GM23248 (cell line): Measurements from ENCODE around the gene PSMD13. TPM values are rescaled to one million over a fixed set of nuclear protein-coding genes. Genes with fewer than 3 reads are reported as not detected.
A peak's percentile ranks its signal among the peaks of the same experiment; 100 is the strongest.
"Not testable (repeated sequence)": the region's sequence is repeated elsewhere in the genome, so short reads cannot be mapped to it uniquely, and the experiment has no call there.

Experiments used
- DNase-seq: peaks from one replicate; pipeline ENCODE4 v3.0.0-alpha.2; 2015
- H2AFZ ChIP-seq: fragments of 200-600 bp; sonication (generic); 2 replicates; pipeline ENCODE4 v1.6.1; 2016; ENCODE audit warnings: antibody characterized with exemption
- H3F3A ChIP-seq: fragments of 200-600 bp; sonication (generic); 2 replicates; pipeline ENCODE4 v1.6.1; 2016; ENCODE audit warnings: mild to moderate bottlenecking, antibody characterized with exemption, mixed run types; ENCODE audit not compliant: insufficient read depth
- H3K27ac ChIP-seq: fragments of 200-600 bp; sonication (generic); 2 replicates; pipeline ENCODE4 v1.5.1; 2016; ENCODE audit warnings: mild to moderate bottlenecking
- H3K27me3 ChIP-seq: fragments of 200-600 bp; sonication (generic); replicated peaks from 2 replicates; pipeline ENCODE4 v1.6.1; 2016; ENCODE audit warnings: mild to moderate bottlenecking; ENCODE audit not compliant: insufficient read depth
- H3K36me3 ChIP-seq: fragments of 200-600 bp; sonication (generic); 2 replicates; pipeline ENCODE4 v1.6.1; 2016; ENCODE audit warnings: low read depth, mild to moderate bottlenecking
- H3K4me1 ChIP-seq: fragments of 200-600 bp; sonication (generic); 2 replicates; pipeline ENCODE4 v1.6.1; 2016; ENCODE audit warnings: mild to moderate bottlenecking; ENCODE audit not compliant: insufficient read depth
- H3K4me2 ChIP-seq: fragments of 200-600 bp; sonication (generic); one replicate; pipeline ENCODE4 v1.6.1; 2016; ENCODE audit warnings: mild to moderate bottlenecking; ENCODE audit not compliant: unreplicated experiment
- H3K4me3 ChIP-seq: fragments of 200-600 bp; sonication (generic); 2 replicates; pipeline ENCODE4 v1.5.1; 2016; ENCODE audit warnings: mild to moderate bottlenecking
- H3K79me2 ChIP-seq: fragments of 200-600 bp; sonication (generic); 2 replicates; pipeline ENCODE4 v1.6.1; 2016; ENCODE audit warnings: mild to moderate bottlenecking; ENCODE audit not compliant: insufficient read depth
- H3K9ac ChIP-seq: fragments of 200-600 bp; sonication (generic); 2 replicates; pipeline ENCODE4 v1.6.1; 2016; ENCODE audit warnings: mild to moderate bottlenecking
- H3K9me2 ChIP-seq: fragments of 200-600 bp; sonication (generic); 2 replicates; pipeline ENCODE4 v1.6.1; 2016; ENCODE audit warnings: mixed run types, mild to moderate bottlenecking, moderate library complexity; ENCODE audit not compliant: insufficient read depth
- H3K9me3 ChIP-seq: fragments of 200-600 bp; sonication (generic); one replicate; pipeline ENCODE4 v1.6.1; 2017; ENCODE audit warnings: low read depth
- H4K20me1 ChIP-seq: fragments of 200-600 bp; sonication (generic); 2 replicates; pipeline ENCODE4 v1.6.0; 2016; ENCODE audit not compliant: insufficient read depth
- EZH2 ChIP-seq: fragments of 200-600 bp; sonication (generic); IDR thresholded peaks from 2 replicates; pipeline ENCODE4 v1.6.1; 2018; ENCODE audit warnings: antibody characterized with exemption, mild to moderate bottlenecking; ENCODE audit not compliant: insufficient read depth, poor library complexity, severe bottlenecking
- EZH2phosphoT487 ChIP-seq: fragments of 200-600 bp; sonication (generic); IDR thresholded peaks from 2 replicates; pipeline ENCODE4 v1.6.1; 2018; ENCODE audit warnings: antibody characterized with exemption, moderate library complexity, mild to moderate bottlenecking, low read depth; ENCODE audit not compliant: insufficient read depth
- WGBS, 2 experiments: methylation state at CpG; one replicate each; pipeline ENCODE4 v1.1.6; 2015 to 2017; ENCODE audit warnings: low lambda C conversion rate in 2 of 2, low coverage in 1 of 2; ENCODE audit errors: missing lambda C conversion rate in 2 of 2; 5-methylcytosine and 5-hydroxymethylcytosine counted together
- in situ Hi-C: fragments of 300-500 bp; cut with MboI; formaldehyde crosslinking; loops from 2 replicates; pipeline ENCODE4 v1.15.0; 2020
- polyA plus RNA-seq: library from polyadenylated mRNA; unstranded; fragments of >200 nt; fragmentation: Nextera tagmentation; extraction: Ambion mirVana; gene quantifications from 2 replicates; pipeline ENCODE4 v1.2.1, GENCODE V29; 2016
- total RNA-seq: library from RNA; depleted of rRNA; stranded (reverse); fragments of >200 nt; shearing (Covaris generic); gene quantifications from 2 replicates; pipeline ENCODE4 v1.2.3, GENCODE V29; 2014

Gene PSMD13
- total and polyA plus RNA-seq, 2 experiments from 2014 or later: 145 to 188 TPM

- DNase-seq, H3K9ac ChIP-seq, H3K27me3 ChIP-seq, H3K27ac ChIP-seq, H3K4me2 ChIP-seq, H3K79me2 ChIP-seq, H2AFZ ChIP-seq, H3K4me3 ChIP-seq, in situ Hi-C loops, H3K9me2 ChIP-seq, H3F3A ChIP-seq, H3K4me1 ChIP-seq, H3K36me3 ChIP-seq, H3K9me3 ChIP-seq, H4K20me1 ChIP-seq: not testable (repeated sequence)
- WGBS, 2 experiments: 51 to 55% methylated on average over 5 of the region's 5 CpGs
Observed at GRCh38 chr11:193481-193880, 43.3 kb upstream of the PSMD13 start.

GRCh38 chr11:196786-197731 lies 39.7 kb upstream of the PSMD13 start:
- 52 to 53% methylated on average over 20 to 22 of the region's 23 CpGs for WGBS, 2 experiments
- Histone ChIP-seq H3K27me3 (no peaks in the 10 kb centered on the region), H3F3A (peaks cover 11% of the 10 kb centered on the region; the same call in 1 of the 2 replicates), H3K36me3 (no peaks in the 10 kb centered on the region; the same call in 1 of the 2 replicates), H3K9ac (no peak overlapping the region), H3K4me1 (no peaks in the 10 kb centered on the region), H4K20me1 (no peaks in the 10 kb centered on the region), H3K9me2 (no peaks in the 10 kb centered on the region), H3K9me3 (no peaks in the 10 kb centered on the region), H3K4me3 (no peak overlapping the region), H3K79me2 (peaks cover 4% of the 10 kb centered on the region), H2AFZ (no peak overlapping the region), H3K27ac (no peak overlapping the region), H3K4me2 (no peak overlapping the region)
- no peak for TF ChIP-seq EZH2
- in situ Hi-C loops: no loop called here
- peak; percentile 37 for DNase-seq

GRCh38 chr11:197741-198235 lies 39.0 kb upstream of the PSMD13 start:
- Histone ChIP-seq H3K4me3 (no peak overlapping the region), H3K79me2 (peaks cover 11% of the 10 kb centered on the region), H3K36me3 (no peaks in the 10 kb centered on the region; the same call in 1 of the 2 replicates), H3K4me2 (no peak overlapping the region), H3K9me2 (no peaks in the 10 kb centered on the region), H3K4me1 (no peaks in the 10 kb centered on the region), H2AFZ (no peak overlapping the region), H3K27me3 (no peaks in the 10 kb centered on the region), H3K9me3 (no peaks in the 10 kb centered on the region), H3F3A (peaks cover 18% of the 10 kb centered on the region; the same call in 1 of the 2 replicates), H3K9ac (no peak overlapping the region), H3K27ac (no peak overlapping the region), H4K20me1 (no peaks in the 10 kb centered on the region)
- WGBS, 2 experiments: 62 to 80% methylated on average over 8 to 9 of the region's 9 CpGs
- in situ Hi-C loops: no loop called here
- DNase-seq: no peak
- no peak for TF ChIP-seq EZH2
- no peak for TF ChIP-seq EZH2phosphoT487

- no peak for TF ChIP-seq EZH2
- TF ChIP-seq EZH2phosphoT487: no peak
- Histone ChIP-seq H3K36me3 (no peaks in the 10 kb centered on the region; the same call in 1 of the 2 replicates), H3K9me2 (no peaks in the 10 kb centered on the region), H3K79me2 (peaks cover 17% of the 10 kb centered on the region), H3K9me3 (no peaks in the 10 kb centered on the region), H3F3A (peaks cover 24% of the 10 kb centered on the region; the same call in 1 of the 2 replicates), H3K4me2 (no peak overlapping the region), H3K4me1 (no peaks in the 10 kb centered on the region), H3K4me3 (no peak overlapping the region), H3K27me3 (no peaks in the 10 kb centered on the region), H2AFZ (no peak overlapping the region), H3K9ac (no peak overlapping the region), H4K20me1 (no peaks in the 10 kb centered on the region), H3K27ac (no peak overlapping the region)
- in situ Hi-C loops: no loop called here
- WGBS, 2 experiments: 64 to 65% methylated on average over 18 to 21 of the region's 21 CpGs
- no peak for DNase-seq
Observed at GRCh38 chr11:198236-198806, 38.5 kb upstream of the PSMD13 start.
